ENCODE measurements around the gene ETFA.

Gene ETFA

GRCh38 chr15:76203346-76204108 lies 107.7 kb downstream of the ETFA start:
- no peak overlapping the region for H3K4me3 ChIP-seq (ENCODE audit: low read depth, low read length)
- TF ChIP-seq CTCF (IDR thresholded peaks at IDR 0.05; ENCODE audit: low read depth, low read length) = no peak
- in situ Hi-C loops (cut with HindIII; ENCODE audit: low sequenced_read_pairs) = no loop called here

GRCh38 chr15:76201536-76202255 lies 109.6 kb downstream of the ETFA start:
- no peak for TF ChIP-seq CTCF (IDR thresholded peaks at IDR 0.05; ENCODE audit: low read depth, low read length)
- no peak for DNase-seq (ENCODE audit: low read depth, low spot score)
- in situ Hi-C loops (cut with HindIII; ENCODE audit: low sequenced_read_pairs) = no loop called here
- no peak overlapping the region for H3K4me3 ChIP-seq (ENCODE audit: low read depth, low read length)

More at GRCh38 chr15:76203346-76204108, 107.7 kb downstream of the ETFA start:
- DNase-seq (ENCODE audit: low read depth, low spot score) = no peak

GRCh38 chr15:76200641-76201105 lies 110.6 kb downstream of the ETFA start:
- no peak for TF ChIP-seq CTCF (IDR thresholded peaks at IDR 0.05; ENCODE audit: low read depth, low read length)
- DNase-seq (ENCODE audit: low read depth, low spot score) = no peak
- in situ Hi-C loops (cut with HindIII; ENCODE audit: low sequenced_read_pairs) = no loop called here
- no peak overlapping the region for H3K4me3 ChIP-seq (ENCODE audit: low read depth, low read length)

- TF ChIP-seq CTCF (IDR thresholded peaks at IDR 0.05; ENCODE audit: low read depth, low read length) = no peak
- no peak for DNase-seq (ENCODE audit: low read depth, low spot score)
- in situ Hi-C loops (cut with HindIII; ENCODE audit: low sequenced_read_pairs) = no loop called here
- H3K4me3 ChIP-seq (ENCODE audit: low read depth, low read length) = no peak overlapping the region
These were observed 111.2 kb downstream of the ETFA start for GRCh38 chr15:76200083-76200465.

- DNase-seq (ENCODE audit: low read depth, low spot score) = peak; percentile 87
- in situ Hi-C loops (cut with HindIII; ENCODE audit: low sequenced_read_pairs) = no loop called here
- no peak overlapping the region for H3K4me3 ChIP-seq (ENCODE audit: low read depth, low read length)
- TF ChIP-seq CTCF (IDR thresholded peaks at IDR 0.05; ENCODE audit: low read depth, low read length) = no peak
These were observed 111.9 kb downstream of the ETFA start for GRCh38 chr15:76199106-76200082.

Data from astrocyte of the spinal cord (primary cell).